PC-9 (cell line): ENCODE results near the gene SEC62.

Source experiments
- CTCF ChIP-seq: fragments of 200-600 bp; sonication (generic); conservative IDR thresholded peaks from 2 replicates; pipeline ENCODE4 v1.6.1; 2017; ENCODE audit warnings: mixed run types, antibody characterized with exemption, mild to moderate bottlenecking, moderate library complexity
- EZH2 ChIP-seq: fragments of 200-600 bp; sonication (generic); IDR thresholded peaks from 2 replicates; pipeline ENCODE4 v1.8.0; 2017; ENCODE audit warnings: antibody characterized with exemption, low read depth

GRCh38 chr3:169939320-169939719 lies 27.3 kb upstream of the SEC62 start:
- TF ChIP-seq CTCF (no peak), EZH2 (no peak)
